Stomach (tissue), 19 donors: Measurements from ENCODE around the gene B9D2. TPM values are rescaled to one million over a fixed set of nuclear protein-coding genes. Genes with fewer than 3 reads are reported as not detected.
A peak's percentile ranks its signal among the peaks of the same experiment; 100 is the strongest.

Experiments
- DNase-seq, 2 donors: peaks; one replicate each; pipeline versions ENCODE4 v3.0.0 to v3.0.0-alpha.2; 2013 to 2019
- H3K27ac ChIP-seq, 5 donors: fragments of 200-600 bp in 4 of 5; sonication (generic) in 4 of 5; one replicate each; pipeline ENCODE4 v1.5.1; 2013 to 2019; ENCODE audit warnings: mild to moderate bottlenecking in 1 of 5, moderate library complexity in 1 of 5
- H3K27me3 ChIP-seq, 3 donors: fragments of 200-600 bp; sonication (generic); one replicate each; pipeline ENCODE4 v1.5.1; 2017 to 2019; ENCODE audit warnings: mixed run types in 1 of 3
- H3K36me3 ChIP-seq, 4 donors: fragments of 200-600 bp; sonication (generic); 1 replicate in 3 of 4; 2 replicates in 1 of 4; pipeline ENCODE4 v1.5.1; 2016 to 2019
- H3K4me1 ChIP-seq, 4 donors: fragments of 200-600 bp; sonication (generic); one replicate each; pipeline ENCODE4 v1.5.1; 2016 to 2019
- H3K4me3 ChIP-seq, 4 donors: fragments of 200-600 bp; sonication (generic) in 3 of 4; one replicate each; pipeline ENCODE4 v1.5.1; 2016 to 2019; ENCODE audit warnings: mild to moderate bottlenecking in 1 of 4
- H3K9me3 ChIP-seq, 4 donors: fragments of 200-600 bp; sonication (generic); one replicate each; pipeline ENCODE4 v1.5.1; 2016 to 2019
- CTCF ChIP-seq, 7 experiments: fragments of 450-650 bp in 4 of 7; fragments of 200-600 bp in 3 of 7; sonication (generic) in 3 of 7; IDR thresholded peaks; one replicate each; pipeline ENCODE4 v1.5.1; 2016 to 2019; ENCODE audit warnings: antibody characterized with exemption in 7 of 7, control low read depth in 2 of 7, mild to moderate bottlenecking in 1 of 7
- EP300 ChIP-seq: sonication (generic); formaldehyde crosslinking; IDR thresholded peaks from one replicate; pipeline ENCODE4 v1.6.1; 2017; ENCODE audit warnings: antibody characterized with exemption
- POLR2A ChIP-seq, 4 donors: fragments of 450-650 bp; IDR thresholded peaks; one replicate each; pipeline ENCODE4 v1.6.1; 2016; ENCODE audit warnings: antibody characterized with exemption in 4 of 4, control low read depth in 2 of 4, mild to moderate bottlenecking in 1 of 4, moderate library complexity in 1 of 4
- POLR2AphosphoS5 ChIP-seq, 3 donors: sonication (generic); formaldehyde crosslinking; IDR thresholded peaks; one replicate each; pipeline ENCODE4 v1.6.1; 2016; ENCODE audit warnings: antibody characterized with exemption in 3 of 3
- WGBS, 5 donors: extraction: QIAGEN DNeasy Blood & Tissue Kit in 3 of 5; methylation state at CpG; one replicate each; pipeline versions ENCODE4 v1.1.5 to v1.1.7; 2013 to 2018; 5-methylcytosine and 5-hydroxymethylcytosine counted together
- intact Hi-C: fragments of 100-400 bp; cut with DNase I; formaldehyde crosslinking; loops from one replicate; pipeline ENCODE4 v1.15.1; 2023; ENCODE audit warnings: low total_unique reads
- long read RNA-seq, 10 donors: transcript quantifications; one replicate each; lab custom pipeline, GENCODE V29; 2026
- polyA plus RNA-seq, 3 donors: library from polyadenylated mRNA; stranded (reverse); fragments of 200-250 nt; gene quantifications; one replicate each; pipeline ENCODE4 v1.2.3, GENCODE V29; 2013
- total RNA-seq, 5 donors: library from RNA; depleted of rRNA; stranded (reverse); fragments of >200 nt; gene quantifications; one replicate each; pipeline versions ENCODE4 v1.1.0 to v1.2.3, GENCODE V29; 2014 to 2016
- donor health status: healthy with polysubstance abuse.
- donor health status: Bipolar disorder and iron deficiency.
- donor health status: healthy.

The B9D2 gene, protein sequence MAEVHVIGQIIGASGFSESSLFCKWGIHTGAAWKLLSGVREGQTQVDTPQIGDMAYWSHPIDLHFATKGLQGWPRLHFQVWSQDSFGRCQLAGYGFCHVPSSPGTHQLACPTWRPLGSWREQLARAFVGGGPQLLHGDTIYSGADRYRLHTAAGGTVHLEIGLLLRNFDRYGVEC
- total RNA-seq (10 to 100 TPM in 1 of 5 donors, 1 to 10 TPM in 2, under 1 TPM in 1, not detected in 1; 0.58 to 20.3 (median 5.3) TPM), polyA plus RNA-seq (10 to 100 TPM in 2 of 3 donors, 1 to 10 TPM in 1; 9.2 to 17.4 (median 10.7) TPM)
- long read RNA-seq, donor 1, partial matches to known transcripts: 0 of 1 reads
- long read RNA-seq, donor 1, other reads (novel, unspliced or antisense): 0 of 1 reads
- long read RNA-seq, donor 2, partial matches to known transcripts: 0 of 1 reads
- long read RNA-seq, donor 2, other reads (novel, unspliced or antisense): 0 of 1 reads
- long read RNA-seq, donor 3, partial matches to known transcripts: 0 of 1 reads
- long read RNA-seq, donor 3, other reads (novel, unspliced or antisense): 0 of 1 reads
- long read RNA-seq, donor 4: 0 reads
- long read RNA-seq, donor 5, transcript B9D2-201 (4 exons, 1,027 nt): major isoform, 5 of 5 reads
- long read RNA-seq, donor 5, partial matches to known transcripts: 0 of 5 reads
- long read RNA-seq, donor 5, other reads (novel, unspliced or antisense): 0 of 5 reads
- long read RNA-seq, donor 6, partial matches to known transcripts: 0 of 2 reads
- long read RNA-seq, donor 6, other reads (novel, unspliced or antisense): 0 of 2 reads
- long read RNA-seq, donor 7, partial matches to known transcripts: 0 of 3 reads
- long read RNA-seq, donor 7, other reads (novel, unspliced or antisense): 0 of 3 reads
- long read RNA-seq, donor 8, partial matches to known transcripts: 0 of 1 reads
- long read RNA-seq, donor 8, other reads (novel, unspliced or antisense): 0 of 1 reads
- long read RNA-seq, donor 9, partial matches to known transcripts: 0 of 2 reads
- long read RNA-seq, donor 9, other reads (novel, unspliced or antisense): 0 of 2 reads
- long read RNA-seq, donor 10, partial matches to known transcripts: 0 of 1 reads
- long read RNA-seq, donor 10, other reads (novel, unspliced or antisense): 0 of 1 reads

DNA sequence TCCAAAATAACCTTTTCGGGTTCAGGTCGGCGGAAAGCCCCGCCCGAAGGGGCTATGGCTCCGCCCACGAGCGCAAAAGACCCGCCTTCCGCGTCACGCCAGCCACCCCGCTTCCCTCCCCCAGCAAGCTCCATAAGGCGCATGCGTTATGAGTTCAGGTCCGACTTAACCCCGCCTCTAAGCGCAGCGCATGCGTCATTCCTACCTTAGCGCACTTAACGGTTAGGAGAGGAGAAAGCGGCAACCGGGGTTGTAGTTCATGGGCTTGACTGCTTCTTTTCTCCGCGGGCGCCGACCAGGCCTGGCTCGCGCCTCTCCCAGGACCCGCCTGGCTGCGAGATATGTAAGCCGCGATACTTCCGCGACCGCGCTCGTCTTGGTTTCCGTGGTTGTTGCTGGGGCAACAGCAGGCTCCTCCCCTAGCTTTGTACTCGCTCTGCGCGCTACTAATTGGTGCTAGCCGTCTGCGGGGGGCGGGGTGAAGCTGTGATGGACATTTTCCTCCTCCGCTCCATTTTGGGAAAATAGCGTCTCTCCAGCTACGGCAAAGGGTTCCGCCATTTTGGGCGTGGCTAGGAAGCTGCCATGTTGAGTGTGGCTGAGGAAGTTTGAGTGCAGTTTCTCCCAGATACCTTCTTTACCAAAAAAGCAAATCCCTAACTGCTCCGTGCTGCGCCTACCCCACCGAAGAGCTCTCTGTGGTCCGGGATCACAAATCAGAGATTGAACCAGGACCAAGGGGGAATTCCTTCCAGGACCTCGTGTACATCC, at the start of gene B9D2:
B9D2 (minus strand) TSS at position 397 of the 771 bp plus-strand sequence. CDS start 630 bp downstream, outside the sequence.
- intact Hi-C loops: no loop called here
- Histone ChIP-seq H3K27me3 (no peaks in the 10 kb centered on the region), H3K9me3 (no peaks in the 10 kb centered on the region), H3K36me3 (no peaks in the 10 kb centered on the region), H3K4me3 (peak within 1 kb of the TSS; percentile 51 to 76 (median 66)), H3K27ac (peak within 1 kb of the TSS; percentile 92 to 99 (median 95)), H3K4me1 (peaks cover 27 to 55% (median 36%) of the 10 kb centered on the region in 4 donors)
- no peak for TF ChIP-seq POLR2A (IDR thresholded peaks at IDR 0.05)
- TF ChIP-seq CTCF (IDR thresholded peaks at IDR 0.05): no peak
- no peak for TF ChIP-seq EP300
- TF ChIP-seq POLR2AphosphoS5 (IDR thresholded peaks at IDR 0.05): peak; percentile 62 to 85 (median 69)
- DNase-seq: peak; percentile 98 to 100
- WGBS, 5 donors: 0 to 1% (median 0%) methylated on average over 51 to 56 of the region's 56 CpGs

DNA sequence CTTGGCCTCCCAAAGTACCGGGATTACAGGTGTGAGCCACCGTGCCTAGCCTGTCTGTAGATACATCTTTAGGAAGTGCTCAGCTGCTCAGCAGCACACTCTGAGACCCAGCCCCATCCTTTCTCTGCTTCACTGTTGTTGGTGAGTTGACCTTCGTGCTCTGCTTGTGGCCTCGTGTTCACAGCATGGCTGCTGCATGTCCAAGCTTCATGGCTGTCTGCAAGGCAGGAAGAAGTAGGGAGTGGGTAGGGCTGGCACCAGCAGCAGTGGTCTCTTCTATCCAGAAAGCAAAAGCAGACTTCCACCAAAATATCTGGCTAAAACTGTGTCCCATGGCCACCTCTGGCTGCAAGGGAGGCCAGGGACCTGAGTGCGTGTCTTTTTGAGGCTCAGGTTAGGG, 49.0 kb upstream of the B9D2 start:
- DNase-seq: no peak
- peaks cover 12 to 64% (median 26%) of the 10 kb centered on the region in 4 donors for H3K4me1 ChIP-seq
- intact Hi-C loops: no loop called here
- H3K27me3 ChIP-seq: no peaks in the 10 kb centered on the region
- TF ChIP-seq CTCF (IDR thresholded peaks at IDR 0.05) (no peak), POLR2AphosphoS5 (IDR thresholded peaks at IDR 0.05) (no peak)
- WGBS, 5 donors: 87 to 100% (median 98%) methylated on average over 5 of the region's 5 CpGs
- H3K4me3 ChIP-seq: no peak overlapping the region
- peaks cover 43 to 73% (median 72%) of the 10 kb centered on the region in 4 donors for H3K36me3 ChIP-seq
- no peak overlapping the region for H3K27ac ChIP-seq
- no peaks in the 10 kb centered on the region for H3K9me3 ChIP-seq

- Histone ChIP-seq H3K4me1 (peaks cover 12 to 74% (median 26%) of the 10 kb centered on the region in 4 donors), H3K36me3 (peaks cover 39 to 69% (median 63%) of the 10 kb centered on the region in 4 donors), H3K27me3 (no peaks in the 10 kb centered on the region), H3K9me3 (no peaks in the 10 kb centered on the region), H3K27ac (no peak overlapping the region), H3K4me3 (no peak overlapping the region)
- TF ChIP-seq CTCF (IDR thresholded peaks at IDR 0.05): no peak
- TF ChIP-seq EP300: no peak
- TF ChIP-seq POLR2A (IDR thresholded peaks at IDR 0.05): no peak
- TF ChIP-seq POLR2AphosphoS5 (IDR thresholded peaks at IDR 0.05): no peak
- WGBS, 5 donors: 71 to 96% (median 82%) methylated on average over 10 to 11 of the region's 11 CpGs
- intact Hi-C loops: no loop called here
- peak in 1 of 2 donors; percentile 60 for DNase-seq
These were observed 48.0 kb upstream of the B9D2 start for GRCh38 chr19:41411968-41412265.
